Mucosa of descending colon (tissue), 3 donors: ENCODE measurements around the gene PAIP1. TPM values are rescaled to one million over a fixed set of nuclear protein-coding genes. Genes with fewer than 3 reads are reported as not detected.
"Not testable (repeated sequence)": the region's sequence is repeated elsewhere in the genome, so short reads cannot be mapped to it uniquely, and the experiment has no call there.

Experiments used
- ATAC-seq: fragments of 200-7000 bp; cut with Tn5 transposase; one replicate; pipeline ENCODE4 v1.9.1; 2020; ENCODE audit warnings: mild to moderate bottlenecking, moderate library complexity
- DNase-seq, 3 donors: peaks; one replicate each; pipeline ENCODE4 v3.0.0-alpha.2; 2020
- H3K36me3 ChIP-seq: fragments of 200-600 bp; one replicate; pipeline ENCODE4 v1.8.0; 2021; ENCODE audit warnings: low read depth, mild to moderate bottlenecking
- H3K4me1 ChIP-seq: fragments of 200-600 bp; one replicate; pipeline ENCODE4 v1.8.0; 2021; ENCODE audit warnings: low read depth, mild to moderate bottlenecking
- H3K4me3 ChIP-seq: fragments of 200-600 bp; one replicate; pipeline ENCODE4 v1.8.0; 2021; ENCODE audit warnings: mild to moderate bottlenecking
- H3K9me3 ChIP-seq: fragments of 200-600 bp; one replicate; pipeline ENCODE4 v1.8.0; 2021; ENCODE audit warnings: mild to moderate bottlenecking
- CTCF ChIP-seq: fragments of 200-600 bp; IDR thresholded peaks from one replicate; pipeline ENCODE4 v1.8.0; 2022; ENCODE audit warnings: antibody characterized with exemption, mild to moderate bottlenecking
- intact Hi-C, 2 donors: fragments of 100-400 bp; cut with DNase I in 1 of 2; cut with micrococcal nuclease in 1 of 2; formaldehyde crosslinking; loops; one replicate each; pipeline versions ENCODE4 v1.11.0 to v1.11.1; 2022; cut with DNase I, micrococcal nuclease
- total RNA-seq, 3 donors: library from RNA; stranded (reverse); fragmentation: NEBNext Ultra II Directional in 2 of 3; extraction: Animal tissue kit (Norgen Biotek cat#: 25700) in 2 of 3; gene quantifications; one replicate each; pipeline versions ENCODE4 v1.2.1 to v1.2.4, GENCODE V29; 2021 to 2023
- donor health status: DM: no; HTN: no; CAD: no; lungs with moderate emphysema.
- donor health status: DM: no; HTN: no; CAD: no.
- donor health status: DM: no; HTN: yes; CAD: no.

PAIP1 gene
- total RNA-seq, 3 donors from 2014 or later, result 54.0 to 83.5 (median 57.8) TPM

DNA sequence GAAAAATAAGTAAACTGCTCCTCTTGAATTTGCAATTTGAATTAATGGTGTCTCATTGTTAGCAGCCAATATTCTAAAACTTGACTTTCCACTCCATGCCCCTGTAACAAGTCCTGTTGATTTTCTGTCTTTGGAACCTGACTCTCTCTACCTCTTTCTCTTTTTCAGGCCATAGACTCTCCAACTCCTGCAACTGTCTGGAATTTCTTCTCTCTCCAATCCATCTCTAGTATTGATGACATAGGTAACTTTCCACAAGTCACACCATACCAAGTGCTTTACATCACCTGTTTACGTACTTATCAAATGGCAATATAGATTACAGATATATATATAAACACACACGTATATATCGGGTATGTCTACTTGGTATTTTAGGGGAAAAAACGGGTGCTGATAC lies 42.9 kb downstream of the PAIP1 start:
- H3K9me3 ChIP-seq, result no peaks in the 10 kb centered on the region
- ATAC-seq (no peak), DNase-seq (no peak)
- peaks cover 4% of the 10 kb centered on the region for H3K4me1 ChIP-seq
- no peak overlapping the region for H3K4me3 ChIP-seq
- H3K36me3 ChIP-seq, result no peaks in the 10 kb centered on the region
- no peak for TF ChIP-seq CTCF
- intact Hi-C loops, result no loop called here

GRCh38 chr5:43511062-43511461 lies 45.8 kb downstream of the PAIP1 start:
- H3K4me3 ChIP-seq, intact Hi-C loops, DNase-seq, H3K36me3 ChIP-seq, H3K4me1 ChIP-seq, ATAC-seq, H3K9me3 ChIP-seq: not testable (repeated sequence)

- no peaks in the 10 kb centered on the region for H3K36me3 ChIP-seq
- no peak for DNase-seq
- H3K4me1 ChIP-seq, result no peaks in the 10 kb centered on the region
- no peaks in the 10 kb centered on the region for H3K9me3 ChIP-seq
- no peak for ATAC-seq
- no peak for TF ChIP-seq CTCF
- intact Hi-C loops, result no loop called here
- no peak overlapping the region for H3K4me3 ChIP-seq
Observed at GRCh38 chr5:43498581-43498980, 58.3 kb downstream of the PAIP1 start.

DNA sequence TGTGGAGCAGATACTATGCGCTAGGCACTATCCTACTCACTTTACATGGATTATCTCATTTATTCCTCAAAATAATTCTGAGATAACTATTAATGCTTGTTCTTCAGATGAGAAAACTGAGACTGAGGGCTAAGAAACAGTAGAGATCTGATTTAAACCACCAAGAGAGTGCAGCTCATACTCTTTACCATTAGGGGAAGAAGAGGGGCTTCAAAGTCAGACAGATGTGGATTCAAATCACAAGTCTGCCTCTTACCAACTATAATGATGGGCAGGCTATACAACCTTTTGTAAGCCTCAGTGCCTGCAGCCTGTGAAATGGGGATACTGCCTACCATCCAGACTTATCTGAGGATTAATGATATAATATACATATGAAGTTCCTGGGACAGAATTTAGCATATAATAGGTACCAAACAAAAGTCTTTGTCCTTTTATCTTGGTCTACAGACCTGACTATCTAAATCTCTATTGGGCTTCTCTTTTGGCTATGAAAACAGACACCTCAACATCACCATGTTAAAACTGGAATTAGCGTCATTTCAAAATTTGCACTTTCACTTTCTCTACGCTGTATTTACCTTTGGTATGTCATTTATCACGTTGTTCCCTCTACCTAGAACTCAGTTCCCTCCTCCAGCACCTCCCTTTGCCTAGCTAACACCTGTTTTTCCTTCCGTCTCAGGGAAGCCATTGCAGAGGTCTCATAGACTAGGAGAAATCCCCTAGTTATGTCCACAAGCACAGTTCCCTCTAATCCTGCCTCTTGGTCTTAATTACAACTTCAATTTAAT lies 59.4 kb downstream of the PAIP1 start:
- no peak overlapping the region for H3K4me3 ChIP-seq
- ATAC-seq, result peak; percentile 99
- TF ChIP-seq CTCF, result no peak

GRCh38 chr5:43491326-43491725 lies 65.6 kb downstream of the PAIP1 start:
- no peaks in the 10 kb centered on the region for H3K9me3 ChIP-seq
- no peak overlapping the region for H3K4me3 ChIP-seq
- ATAC-seq, result no peak
- DNase-seq, result no peak
- H3K4me1 ChIP-seq, result no peaks in the 10 kb centered on the region
- intact Hi-C loops, result no loop called here
- TF ChIP-seq CTCF, result no peak
- H3K36me3 ChIP-seq, result no peaks in the 10 kb centered on the region

More for the DNA sequence above, 59.4 kb downstream of the PAIP1 start:
- intact Hi-C loops, result no loop called here
- Histone ChIP-seq H3K9me3 (no peaks in the 10 kb centered on the region), H3K4me1 (no peaks in the 10 kb centered on the region), H3K36me3 (no peaks in the 10 kb centered on the region)
- DNase-seq, result peak in 1 of 3 donors; percentile 44

DNA sequence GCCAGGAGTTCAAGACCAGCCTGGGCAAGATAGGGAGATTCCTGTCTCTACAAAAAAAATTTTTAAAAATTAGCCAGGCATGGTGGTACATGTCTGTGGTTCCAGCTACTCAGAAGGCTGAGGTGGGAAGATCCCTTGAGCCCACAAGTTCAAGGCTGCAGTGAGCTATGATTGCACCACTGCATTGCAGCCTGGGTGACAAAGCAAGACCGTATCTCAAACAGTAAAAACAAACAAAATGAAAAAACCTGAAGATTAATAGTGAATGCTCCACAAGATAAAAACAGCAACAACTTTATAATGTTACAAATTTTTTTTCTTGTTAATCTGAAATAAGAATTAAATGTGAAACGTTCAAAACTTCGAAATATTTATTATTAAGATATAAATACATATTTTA lies 70.5 kb downstream of the PAIP1 start:
- no peak for ATAC-seq

More for the DNA sequence above, 70.5 kb downstream of the PAIP1 start:
- H3K4me3 ChIP-seq, result no peak overlapping the region
- DNase-seq, result no peak
- H3K36me3 ChIP-seq, result no peaks in the 10 kb centered on the region
- peaks cover 22% of the 10 kb centered on the region for H3K4me1 ChIP-seq
- H3K9me3 ChIP-seq, result no peaks in the 10 kb centered on the region
- intact Hi-C loops, result loop anchor here in 1 of 2 donors (10.0 kb wide), 1 partner anchor 92 kb away; no protein-coding TSS in a partner anchor
- TF ChIP-seq CTCF, result no peak
